NCI-H187 treated with DMSO at 0.1 percent for 48 hours (cell line): ENCODE results near the gene GATM.
A peak's percentile ranks its signal among the peaks of the same experiment; 100 is the strongest.

ENCODE experiments used
- DNase-seq: peaks from one replicate; lab custom pipeline; 2025; lab: John Stamatoyannopoulos, UW

Gene GATM

DNA sequence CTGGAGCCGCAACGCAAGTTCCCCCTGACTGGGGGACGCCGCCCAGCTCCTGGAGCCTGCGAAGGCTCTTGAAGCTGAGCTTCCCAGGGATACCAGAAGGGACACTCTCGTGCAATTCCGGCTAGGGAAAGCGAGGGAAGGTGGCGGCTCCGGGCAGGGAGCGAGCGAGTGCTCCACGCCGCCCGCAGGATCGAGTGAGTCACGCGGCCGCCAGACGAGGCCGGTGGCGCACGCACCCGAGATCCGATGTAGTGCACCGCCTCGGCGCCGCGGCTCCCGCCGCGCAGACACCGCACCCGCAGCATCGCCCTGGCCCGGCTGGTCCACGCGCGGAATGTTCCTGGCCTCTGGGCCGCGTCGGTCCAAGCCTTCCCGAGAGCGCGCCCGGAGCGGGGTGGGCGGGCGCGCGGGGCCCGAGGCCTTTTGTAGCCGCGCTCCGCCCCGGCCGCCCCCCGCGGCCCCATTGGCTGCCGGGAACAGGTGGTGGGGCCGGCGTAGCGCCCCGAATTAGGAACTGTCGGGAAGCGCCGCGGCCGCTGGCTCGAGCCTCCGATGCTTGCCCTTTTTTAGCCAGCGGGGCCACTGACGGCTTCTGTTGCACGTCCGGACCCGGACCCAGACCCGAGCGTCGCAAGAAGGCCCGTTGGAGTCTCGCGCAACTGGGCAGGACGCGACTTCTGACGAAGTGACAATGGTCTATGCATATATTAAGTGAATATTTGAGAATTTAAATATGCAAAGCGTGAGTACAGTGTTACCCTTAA is at the start of gene GATM:
Gene GATM (minus strand): TSS at position 396 of the 764 bp plus-strand sequence. CDS start 91 bp downstream, at position 305.
- DNase-seq = no peak

DNA sequence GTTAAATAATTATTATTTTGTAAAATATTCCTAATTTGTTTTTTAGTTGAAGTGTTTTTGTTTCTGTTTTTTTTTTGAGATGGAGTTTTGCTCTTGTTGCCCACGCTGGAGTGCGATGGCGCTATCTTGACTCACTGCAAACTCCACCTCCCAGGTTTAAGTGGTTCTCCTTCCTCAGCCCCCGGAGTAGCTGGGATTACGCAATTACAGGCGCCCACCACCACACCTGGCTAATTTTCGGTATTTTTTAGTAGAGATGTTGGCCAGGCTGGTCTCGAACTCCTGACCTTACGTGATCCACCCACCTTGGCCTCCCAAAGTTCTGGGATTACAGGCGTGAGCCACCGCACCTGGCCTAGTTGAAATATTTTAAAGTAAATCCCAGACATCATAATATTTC is 48.7 kb upstream of the GATM start:
- DNase-seq = no peak

- DNase-seq = no peak
Measured at GRCh38 chr15:45425135-45425534, 46.8 kb upstream of the GATM start.

DNA sequence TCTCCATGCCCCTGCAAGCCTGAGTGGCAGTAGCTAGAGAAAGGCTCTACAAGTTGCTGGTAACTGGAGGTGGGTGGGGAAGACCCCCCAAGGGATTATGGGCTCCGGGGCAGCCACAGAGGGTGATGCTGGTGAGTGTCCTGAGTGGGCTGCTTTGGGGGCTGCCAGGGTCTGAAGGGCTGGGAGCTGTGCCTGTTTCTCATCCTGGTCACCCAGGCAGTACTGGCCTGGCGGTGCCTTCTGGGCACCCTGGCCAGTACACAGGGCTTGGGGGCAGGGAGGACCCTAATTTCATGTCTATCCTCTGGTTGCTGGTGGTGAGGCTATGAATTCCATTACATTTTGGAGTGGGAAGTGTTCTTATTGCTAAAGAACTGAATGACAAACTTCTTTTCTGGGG is 46.1 kb upstream of the GATM start:
- no peak for DNase-seq

DNA sequence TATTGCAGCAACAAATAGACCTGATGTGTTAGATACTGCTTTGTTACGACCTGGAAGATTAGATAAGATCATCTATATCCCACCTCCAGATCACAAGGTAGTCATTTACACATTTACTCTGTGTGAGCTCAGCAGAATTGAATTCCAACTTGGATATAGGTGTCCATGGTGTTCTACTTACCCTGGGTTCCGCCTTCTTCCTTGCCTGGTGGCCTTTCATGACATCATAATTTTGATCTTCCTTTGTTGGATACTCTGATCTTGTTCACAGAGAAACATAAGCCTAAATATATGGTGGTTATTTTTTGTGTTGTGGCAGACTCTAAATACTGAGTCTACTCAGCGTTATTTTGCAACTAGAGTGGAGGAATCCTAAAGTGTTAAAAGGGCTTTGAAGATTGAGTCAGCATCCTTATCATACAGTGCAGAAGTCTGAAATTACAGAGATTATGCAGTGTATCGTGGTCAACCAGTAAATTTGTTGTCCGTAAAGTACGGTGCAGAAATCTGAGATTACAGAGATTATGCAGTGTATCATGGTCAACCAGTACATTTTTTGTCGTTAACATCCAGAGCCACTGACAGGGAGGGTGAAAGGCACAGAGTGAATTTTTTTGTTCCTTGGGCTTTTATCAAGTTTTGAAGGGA is 39.1 kb upstream of the GATM start:
- no peak for DNase-seq

GRCh38 chr15:45414215-45414885 is 36.0 kb upstream of the GATM start:
- no peak for DNase-seq

DNA sequence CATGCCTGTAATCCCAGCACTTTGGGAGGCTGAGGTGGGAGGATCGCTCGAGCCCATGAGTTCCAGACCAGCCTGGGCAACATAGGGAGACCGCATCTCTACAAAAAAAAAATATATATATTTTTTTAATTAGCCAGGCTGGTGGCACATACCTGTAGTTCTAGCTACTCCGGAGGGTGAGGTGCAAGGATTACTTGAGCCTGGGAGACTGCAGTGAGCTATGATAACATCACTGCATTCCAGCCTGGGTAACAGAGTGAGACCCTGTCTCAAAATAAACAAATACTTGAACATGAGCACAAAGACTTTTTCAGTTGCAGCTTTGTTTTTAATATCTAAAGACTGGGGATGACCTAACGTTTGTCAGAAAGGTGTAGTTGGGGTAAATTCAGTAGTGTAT is 31.3 kb upstream of the GATM start:
- no peak for DNase-seq

DNA sequence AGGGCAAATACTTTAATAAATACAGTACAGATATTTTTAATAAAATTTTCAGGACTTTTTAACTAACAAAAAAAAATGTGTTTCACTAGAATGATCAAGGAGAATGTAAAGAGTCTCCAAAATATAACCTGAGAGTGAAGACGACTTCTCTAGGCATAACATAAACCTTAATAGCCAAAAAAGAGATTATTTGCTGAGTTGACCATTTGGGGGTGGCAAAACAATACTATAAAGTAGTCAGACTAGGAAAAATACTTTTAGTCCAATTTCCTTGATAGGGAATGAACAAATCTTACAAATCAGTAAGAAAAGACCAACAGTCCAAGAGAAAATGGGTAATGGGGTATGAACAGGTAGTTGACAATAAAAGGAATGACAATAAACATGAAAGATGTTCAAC is 29.4 kb upstream of the GATM start:
- no peak for DNase-seq

GRCh38 chr15:45402955-45403877 is 24.9 kb upstream of the GATM start:
- no peak for DNase-seq

GRCh38 chr15:45402162-45402954 is 24.0 kb upstream of the GATM start:
- DNase-seq = peak; percentile 79

DNA sequence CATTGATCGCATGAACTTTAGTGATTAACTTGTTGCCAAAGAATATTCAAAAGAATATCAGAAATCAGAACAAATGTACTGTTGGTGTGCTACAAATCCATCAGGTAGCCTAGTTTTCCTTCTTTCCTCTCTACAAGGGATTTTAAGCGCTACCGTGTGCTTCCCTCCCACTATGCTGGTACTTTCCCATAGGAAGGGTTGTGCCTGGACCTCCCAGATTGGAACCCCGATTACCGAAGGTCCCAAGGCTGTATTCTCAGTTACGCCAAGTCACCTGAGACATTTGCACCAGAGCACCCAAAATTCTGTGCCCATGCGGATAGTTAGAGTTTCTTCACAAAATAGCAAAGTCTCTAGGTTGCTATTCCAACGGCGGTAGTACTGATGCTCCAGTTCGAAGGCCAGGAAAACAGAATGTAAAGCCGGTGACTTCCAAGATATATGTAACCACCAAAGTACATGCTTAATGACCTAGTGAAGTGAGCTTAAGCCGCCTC is 23.4 kb upstream of the GATM start:
- no peak for DNase-seq

DNA sequence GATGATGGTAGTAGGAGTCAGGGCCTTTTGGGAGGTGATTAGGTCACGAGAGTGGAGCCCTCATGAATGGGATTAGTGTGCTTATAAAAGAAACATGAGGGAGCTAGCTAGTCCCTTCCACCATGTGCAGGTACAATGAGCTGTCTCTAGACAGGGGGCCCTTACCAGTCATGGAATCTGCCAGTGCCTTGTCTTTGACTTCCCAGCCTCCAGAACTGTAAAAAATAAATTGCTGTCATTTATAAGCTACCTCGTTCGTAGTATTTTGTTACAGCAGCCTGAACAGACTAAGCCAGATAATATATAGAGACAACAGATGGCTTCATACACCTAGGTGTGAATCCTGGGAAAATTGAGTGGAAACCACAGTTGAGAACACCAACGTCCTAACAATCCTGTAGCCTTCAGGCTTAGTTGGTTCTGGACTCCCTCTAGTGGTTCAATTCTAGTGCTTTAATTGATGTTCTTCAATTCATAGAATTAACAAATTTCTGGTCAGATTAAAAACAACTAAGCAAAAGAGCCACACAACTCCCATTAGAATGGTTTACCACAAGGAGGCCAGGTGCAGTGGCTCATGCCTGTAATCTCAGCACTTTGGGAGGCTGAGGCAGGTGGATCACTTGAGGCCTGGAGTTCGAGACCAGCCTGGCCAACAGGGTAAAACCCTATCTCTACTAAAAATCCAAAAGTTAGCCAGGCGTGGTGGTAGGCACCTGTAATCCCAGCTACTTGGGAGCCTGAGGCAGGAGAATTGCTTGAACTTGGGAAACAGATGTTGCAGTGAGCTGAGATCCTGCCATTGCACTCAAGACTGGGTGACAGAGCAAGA is 21.3 kb upstream of the GATM start:
- peak; percentile 12 for DNase-seq

DNA sequence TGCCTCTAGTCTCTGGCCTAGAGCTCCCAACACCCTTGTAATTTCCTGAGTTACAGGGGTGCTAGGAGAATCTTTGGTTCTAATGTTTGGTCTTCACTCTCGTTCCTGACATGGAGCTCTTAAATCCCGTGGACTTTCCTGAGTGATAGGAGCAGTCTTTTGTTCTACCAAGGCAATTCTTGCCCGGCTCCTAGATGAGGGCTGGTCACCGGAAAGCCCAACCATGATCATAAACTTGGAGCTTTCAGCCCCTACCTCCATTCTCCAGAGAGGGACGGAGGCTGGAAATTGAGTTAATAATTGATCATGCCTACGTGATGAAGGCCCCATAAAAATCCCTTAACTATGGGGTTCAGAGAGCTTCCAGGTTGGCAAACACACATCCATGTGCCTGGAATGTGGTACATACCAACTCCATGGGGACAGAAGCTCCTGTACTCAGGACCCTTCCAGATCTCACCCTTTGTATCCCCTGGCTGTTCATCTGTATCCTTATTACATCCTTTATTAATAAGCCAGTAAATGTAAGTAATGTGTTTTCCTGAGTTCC is 18.8 kb upstream of the GATM start:
- no peak for DNase-seq

DNA sequence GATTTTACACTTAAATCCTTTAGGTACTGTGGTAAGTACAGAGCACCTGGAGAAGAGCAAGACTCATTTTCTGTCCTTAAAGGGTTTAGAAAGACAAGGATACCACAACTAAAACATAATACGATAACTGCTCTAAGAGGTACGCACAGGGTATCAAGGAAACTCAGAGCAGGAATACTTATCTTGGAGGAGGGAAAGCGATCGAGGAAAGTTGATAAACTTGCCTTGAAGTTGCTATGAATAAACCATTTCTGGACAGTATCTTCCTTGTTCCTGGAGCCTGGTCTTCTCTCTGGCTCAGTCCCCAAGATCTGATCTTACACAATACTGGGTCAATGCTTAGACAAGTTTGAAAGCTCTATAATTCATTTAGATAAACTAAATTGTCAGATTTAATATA is 17.6 kb upstream of the GATM start:
- DNase-seq = no peak

GRCh38 chr15:45394681-45395080 is 16.3 kb upstream of the GATM start:
- no peak for DNase-seq

- DNase-seq = no peak
Measured at GRCh38 chr15:45393851-45394250, 15.5 kb upstream of the GATM start.

DNA sequence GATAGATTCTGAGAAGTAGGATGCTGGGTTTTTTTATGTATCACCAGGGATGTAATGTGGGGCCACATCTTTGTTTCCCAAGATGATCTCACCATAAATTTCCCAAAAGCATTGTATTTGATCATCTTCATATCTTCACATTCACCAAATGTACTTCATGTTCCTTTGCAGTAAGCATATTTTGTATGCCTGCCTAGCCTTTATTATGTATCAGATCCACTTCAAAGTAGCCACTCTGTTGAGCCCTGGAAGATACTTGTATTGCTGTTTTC is 14.2 kb upstream of the GATM start:
- no peak for DNase-seq

DNA sequence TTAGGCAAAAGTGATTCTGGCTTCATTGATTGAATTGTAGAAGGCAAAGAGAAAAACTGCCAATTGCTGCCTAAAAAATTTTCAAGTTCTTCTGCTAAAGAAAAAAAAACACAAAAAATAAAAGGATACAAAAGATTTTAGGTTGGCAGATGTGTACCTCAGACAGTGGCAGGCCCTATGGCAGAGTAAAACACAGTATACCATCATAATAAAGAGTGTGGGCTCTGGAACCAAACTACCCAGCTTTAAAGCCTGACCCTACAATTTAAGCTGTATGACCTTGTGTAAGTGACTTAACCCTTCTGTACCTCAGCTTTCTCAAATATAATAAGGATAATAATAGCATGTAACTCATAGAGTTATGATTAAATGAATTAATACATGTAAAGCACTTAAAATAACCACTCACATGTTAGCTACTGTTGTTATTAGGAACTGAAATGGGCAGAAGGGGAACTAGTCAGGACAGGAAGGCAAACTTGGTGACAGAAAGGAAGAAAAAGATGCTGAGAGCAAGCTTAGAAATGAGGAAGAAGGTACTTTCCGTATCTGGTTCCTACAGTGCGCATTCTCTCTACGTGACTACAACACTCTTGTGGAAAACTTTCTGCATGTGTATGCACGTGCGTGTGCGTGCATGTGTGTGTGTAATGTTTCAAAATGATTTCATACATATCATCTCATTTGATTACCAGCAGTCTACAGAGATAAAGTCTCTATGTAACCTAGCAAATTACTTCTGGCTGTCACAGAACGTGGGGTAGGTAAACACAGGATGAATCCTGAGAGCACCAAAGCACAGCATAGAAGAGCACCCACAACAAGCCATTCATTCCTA is 13.6 kb upstream of the GATM start:
- DNase-seq = no peak

- no peak for DNase-seq
Measured at GRCh38 chr15:45389351-45389750, 11.0 kb upstream of the GATM start.
